WTC11 (cell line): Measurements from ENCODE around the gene PNMA8B.

Experiments
- CREM ChIP-seq: sonication (generic); formaldehyde crosslinking; IDR thresholded peaks from 2 replicates; pipeline ENCODE4 v1.8.1; 2022; ENCODE audit warnings: mild to moderate bottlenecking, missing genetic modification reagents, moderate library complexity
- FOXJ3 ChIP-seq: sonication (generic); formaldehyde crosslinking; IDR thresholded peaks from 2 replicates; pipeline ENCODE4 v1.9.0; 2021; ENCODE audit warnings: missing genetic modification reagents, mild to moderate bottlenecking, borderline replicate concordance
- RORB ChIP-seq: fragments of 250-450 bp; sonication (Bioruptor Pico); IDR thresholded peaks from 2 replicates; pipeline ENCODE4 v1.9.0; 2021; ENCODE audit warnings: mild to moderate bottlenecking
- SP1 ChIP-seq: sonication (generic); formaldehyde crosslinking; conservative IDR thresholded peaks from 2 replicates; pipeline ENCODE4 v1.8.1; 2022; ENCODE audit warnings: missing genetic modification reagents
- TF ChIP-seq, protein P1 (sequence below): fragments of 200-600 bp; IDR thresholded peaks from 2 replicates; pipeline ENCODE4 v1.8.0; 2022; ENCODE audit warnings: antibody characterized with exemption
- TF ChIP-seq, protein P2 (sequence below): sonication (generic); formaldehyde crosslinking; IDR thresholded peaks from 2 replicates; pipeline ENCODE4 v1.8.1; 2023; ENCODE audit warnings: mild to moderate bottlenecking, missing genetic modification reagents
- TF ChIP-seq, protein P3 (sequence below): fragments of 250-450 bp; sonication (Bioruptor Pico); IDR thresholded peaks from 2 replicates; pipeline ENCODE4 v1.9.0; 2021; ENCODE audit warnings: moderate library complexity, mild to moderate bottlenecking, inconsistent platforms, borderline replicate concordance

DNA sequence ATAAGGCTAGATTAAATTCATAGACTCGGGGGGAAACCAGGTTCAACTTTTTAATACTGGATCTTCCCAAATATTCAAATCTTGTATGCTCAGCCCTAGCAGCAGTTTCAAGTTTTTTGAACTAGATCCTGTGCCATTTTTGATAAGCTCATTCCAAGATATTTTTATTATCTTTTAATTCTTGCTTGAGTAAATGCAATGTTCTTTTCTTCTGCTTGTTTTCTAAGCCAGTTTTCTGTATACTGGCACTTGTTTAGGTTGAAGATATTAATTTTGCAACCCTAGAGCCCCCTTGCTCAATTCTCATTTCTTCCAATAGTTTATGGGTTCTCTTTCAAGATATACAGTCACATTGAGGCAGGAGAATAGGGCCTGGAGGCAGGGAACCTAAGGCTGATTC, 53.8 kb downstream of the PNMA8B start:
- no peak for TF ChIP-seq SP1
- TF ChIP-seq, protein P1, sequence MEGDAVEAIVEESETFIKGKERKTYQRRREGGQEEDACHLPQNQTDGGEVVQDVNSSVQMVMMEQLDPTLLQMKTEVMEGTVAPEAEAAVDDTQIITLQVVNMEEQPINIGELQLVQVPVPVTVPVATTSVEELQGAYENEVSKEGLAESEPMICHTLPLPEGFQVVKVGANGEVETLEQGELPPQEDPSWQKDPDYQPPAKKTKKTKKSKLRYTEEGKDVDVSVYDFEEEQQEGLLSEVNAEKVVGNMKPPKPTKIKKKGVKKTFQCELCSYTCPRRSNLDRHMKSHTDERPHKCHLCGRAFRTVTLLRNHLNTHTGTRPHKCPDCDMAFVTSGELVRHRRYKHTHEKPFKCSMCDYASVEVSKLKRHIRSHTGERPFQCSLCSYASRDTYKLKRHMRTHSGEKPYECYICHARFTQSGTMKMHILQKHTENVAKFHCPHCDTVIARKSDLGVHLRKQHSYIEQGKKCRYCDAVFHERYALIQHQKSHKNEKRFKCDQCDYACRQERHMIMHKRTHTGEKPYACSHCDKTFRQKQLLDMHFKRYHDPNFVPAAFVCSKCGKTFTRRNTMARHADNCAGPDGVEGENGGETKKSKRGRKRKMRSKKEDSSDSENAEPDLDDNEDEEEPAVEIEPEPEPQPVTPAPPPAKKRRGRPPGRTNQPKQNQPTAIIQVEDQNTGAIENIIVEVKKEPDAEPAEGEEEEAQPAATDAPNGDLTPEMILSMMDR: no peak
- TF ChIP-seq, protein P2, sequence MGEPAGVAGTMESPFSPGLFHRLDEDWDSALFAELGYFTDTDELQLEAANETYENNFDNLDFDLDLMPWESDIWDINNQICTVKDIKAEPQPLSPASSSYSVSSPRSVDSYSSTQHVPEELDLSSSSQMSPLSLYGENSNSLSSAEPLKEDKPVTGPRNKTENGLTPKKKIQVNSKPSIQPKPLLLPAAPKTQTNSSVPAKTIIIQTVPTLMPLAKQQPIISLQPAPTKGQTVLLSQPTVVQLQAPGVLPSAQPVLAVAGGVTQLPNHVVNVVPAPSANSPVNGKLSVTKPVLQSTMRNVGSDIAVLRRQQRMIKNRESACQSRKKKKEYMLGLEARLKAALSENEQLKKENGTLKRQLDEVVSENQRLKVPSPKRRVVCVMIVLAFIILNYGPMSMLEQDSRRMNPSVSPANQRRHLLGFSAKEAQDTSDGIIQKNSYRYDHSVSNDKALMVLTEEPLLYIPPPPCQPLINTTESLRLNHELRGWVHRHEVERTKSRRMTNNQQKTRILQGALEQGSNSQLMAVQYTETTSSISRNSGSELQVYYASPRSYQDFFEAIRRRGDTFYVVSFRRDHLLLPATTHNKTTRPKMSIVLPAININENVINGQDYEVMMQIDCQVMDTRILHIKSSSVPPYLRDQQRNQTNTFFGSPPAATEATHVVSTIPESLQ (CRISPR knock-in tag): no peak
- TF ChIP-seq, protein P3, sequence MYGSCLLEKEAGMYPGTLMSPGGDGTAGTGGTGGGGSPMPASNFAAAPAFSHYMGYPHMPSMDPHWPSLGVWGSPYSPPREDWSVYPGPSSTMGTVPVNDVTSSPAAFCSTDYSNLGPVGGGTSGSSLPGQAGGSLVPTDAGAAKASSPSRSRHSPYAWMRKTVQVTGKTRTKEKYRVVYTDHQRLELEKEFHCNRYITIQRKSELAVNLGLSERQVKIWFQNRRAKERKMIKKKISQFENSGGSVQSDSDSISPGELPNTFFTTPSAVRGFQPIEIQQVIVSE: no peak
- TF ChIP-seq FOXJ3: no peak
- no peak for TF ChIP-seq CREM (CRISPR knock-in tag)
- TF ChIP-seq RORB (CRISPR knock-in tag): no peak
